Kidney epithelial cell (primary cell): ENCODE measurements around the gene CA11. TPM values are rescaled to one million over a fixed set of nuclear protein-coding genes. Genes with fewer than 3 reads are reported as not detected.
A peak's percentile ranks its signal among the peaks of the same experiment; 100 is the strongest.

Experiments
- DNase-seq: peaks from one replicate; pipeline ENCODE4 v3.0.0-alpha.2; 2010; ENCODE audit warnings: low read depth
- H3K27me3 ChIP-seq: 2 replicates; pipeline ENCODE4 v1.6.0; 2011; ENCODE audit warnings: low read length; ENCODE audit not compliant: control insufficient read depth, insufficient read depth
- H3K36me3 ChIP-seq: 2 replicates; pipeline ENCODE4 v1.5.1; 2011; ENCODE audit warnings: low read length; ENCODE audit not compliant: control insufficient read depth, insufficient read depth
- H3K4me3 ChIP-seq: 2 replicates; pipeline ENCODE4 v1.5.1; 2011; ENCODE audit warnings: low read depth, mild to moderate bottlenecking, control low read depth, low read length
- total RNA-seq: library from RNA; depleted of rRNA; stranded (reverse); fragments of >200 nt; gene quantifications from 2 replicates; pipeline ENCODE4 v1.2.3, GENCODE V29; 2015
- TF ChIP-seq, protein P1 (sequence below): IDR thresholded peaks from 2 replicates; pipeline ENCODE4 v1.5.1; 2011; ENCODE audit warnings: mild to moderate bottlenecking, moderate library complexity, low read length, control low read depth, inconsistent platforms; ENCODE audit not compliant: insufficient read depth, poor library complexity, severe bottlenecking

Gene CA11
- total RNA-seq, 1 donor from 2014 or later = 1.1 TPM

DNA sequence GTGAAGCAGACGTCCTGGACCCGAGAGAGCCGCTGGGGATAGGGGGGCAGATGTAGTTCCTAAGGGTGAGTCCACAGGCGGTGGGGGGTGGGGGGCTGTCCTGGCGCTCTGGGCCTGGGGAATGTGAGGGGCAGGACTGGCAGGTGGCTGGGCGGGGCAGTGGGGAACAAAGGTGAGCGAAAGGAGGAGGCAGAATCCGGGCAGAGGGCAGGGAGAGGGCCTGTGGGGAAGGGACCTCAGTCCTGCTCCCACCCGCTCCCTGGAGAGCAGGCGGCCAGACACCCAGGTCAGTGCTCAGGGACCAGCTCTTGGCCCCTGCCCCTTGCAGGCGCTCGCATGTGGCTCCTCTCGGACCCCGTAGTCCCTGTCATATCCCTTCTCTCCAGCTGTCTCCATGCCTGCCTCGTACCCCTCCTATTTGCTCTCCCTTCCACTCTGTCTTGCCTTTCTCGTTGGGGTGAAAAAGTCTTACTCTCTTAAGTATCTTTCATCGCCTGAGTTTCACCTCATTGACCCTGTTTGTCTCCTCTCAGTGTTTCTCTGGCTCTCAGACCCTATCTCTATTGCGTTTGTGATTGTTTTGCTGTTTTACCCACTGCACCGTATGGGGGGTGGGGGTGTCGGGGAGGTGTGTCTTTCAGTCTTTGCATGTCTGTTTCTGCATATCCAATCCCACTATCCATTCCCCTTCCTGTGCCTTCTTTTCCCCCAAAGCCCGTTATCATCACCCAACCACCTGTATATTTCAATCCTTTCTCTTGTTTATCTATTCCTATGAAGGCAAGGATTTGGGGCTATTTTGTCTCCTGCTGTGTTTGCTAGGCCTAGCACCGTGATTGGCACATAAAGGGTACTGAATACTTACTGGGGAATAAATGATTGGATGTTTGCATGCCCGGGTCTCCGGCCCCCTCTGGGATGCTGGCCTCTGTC, 20.9 kb downstream of the CA11 start:
- Histone ChIP-seq H3K4me3 (peak overlapping the region; percentile 57), H3K36me3 (no peaks in the 10 kb centered on the region), H3K27me3 (no peaks in the 10 kb centered on the region)
- no peak for DNase-seq
- TF ChIP-seq, protein P1, sequence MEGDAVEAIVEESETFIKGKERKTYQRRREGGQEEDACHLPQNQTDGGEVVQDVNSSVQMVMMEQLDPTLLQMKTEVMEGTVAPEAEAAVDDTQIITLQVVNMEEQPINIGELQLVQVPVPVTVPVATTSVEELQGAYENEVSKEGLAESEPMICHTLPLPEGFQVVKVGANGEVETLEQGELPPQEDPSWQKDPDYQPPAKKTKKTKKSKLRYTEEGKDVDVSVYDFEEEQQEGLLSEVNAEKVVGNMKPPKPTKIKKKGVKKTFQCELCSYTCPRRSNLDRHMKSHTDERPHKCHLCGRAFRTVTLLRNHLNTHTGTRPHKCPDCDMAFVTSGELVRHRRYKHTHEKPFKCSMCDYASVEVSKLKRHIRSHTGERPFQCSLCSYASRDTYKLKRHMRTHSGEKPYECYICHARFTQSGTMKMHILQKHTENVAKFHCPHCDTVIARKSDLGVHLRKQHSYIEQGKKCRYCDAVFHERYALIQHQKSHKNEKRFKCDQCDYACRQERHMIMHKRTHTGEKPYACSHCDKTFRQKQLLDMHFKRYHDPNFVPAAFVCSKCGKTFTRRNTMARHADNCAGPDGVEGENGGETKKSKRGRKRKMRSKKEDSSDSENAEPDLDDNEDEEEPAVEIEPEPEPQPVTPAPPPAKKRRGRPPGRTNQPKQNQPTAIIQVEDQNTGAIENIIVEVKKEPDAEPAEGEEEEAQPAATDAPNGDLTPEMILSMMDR = no peak

DNA sequence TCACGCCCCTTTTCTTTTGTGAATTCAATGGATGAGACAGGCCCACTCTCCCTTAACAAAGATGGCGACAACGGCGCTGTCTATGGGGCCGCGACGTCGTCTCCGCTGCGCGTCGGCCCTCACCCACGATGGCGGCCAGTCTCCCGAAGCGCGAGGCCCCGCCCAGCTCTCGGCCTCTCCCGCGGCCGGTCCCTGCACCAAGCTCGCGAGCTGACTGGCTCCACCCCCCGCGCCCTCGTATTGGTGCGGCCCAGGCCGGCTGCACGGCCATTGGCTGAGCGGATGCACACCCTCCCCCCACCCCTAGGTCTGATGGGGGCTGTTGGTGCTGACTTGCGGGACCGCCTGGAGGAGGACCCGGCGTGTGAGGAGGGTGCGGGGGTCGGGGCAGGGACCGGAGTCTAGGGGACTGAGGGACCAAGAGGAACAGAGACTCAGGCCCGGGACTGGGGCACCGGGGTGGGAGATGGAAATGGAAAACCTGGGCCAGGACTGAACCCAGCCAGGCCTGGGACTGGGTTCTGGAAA, 21.9 kb downstream of the CA11 start:
- DNase-seq = peak; percentile 88
- H3K36me3 ChIP-seq = no peaks in the 10 kb centered on the region
- H3K27me3 ChIP-seq = no peaks in the 10 kb centered on the region
- peak overlapping the region; percentile 57 for H3K4me3 ChIP-seq
- TF ChIP-seq, protein P1 = no peak

DNA sequence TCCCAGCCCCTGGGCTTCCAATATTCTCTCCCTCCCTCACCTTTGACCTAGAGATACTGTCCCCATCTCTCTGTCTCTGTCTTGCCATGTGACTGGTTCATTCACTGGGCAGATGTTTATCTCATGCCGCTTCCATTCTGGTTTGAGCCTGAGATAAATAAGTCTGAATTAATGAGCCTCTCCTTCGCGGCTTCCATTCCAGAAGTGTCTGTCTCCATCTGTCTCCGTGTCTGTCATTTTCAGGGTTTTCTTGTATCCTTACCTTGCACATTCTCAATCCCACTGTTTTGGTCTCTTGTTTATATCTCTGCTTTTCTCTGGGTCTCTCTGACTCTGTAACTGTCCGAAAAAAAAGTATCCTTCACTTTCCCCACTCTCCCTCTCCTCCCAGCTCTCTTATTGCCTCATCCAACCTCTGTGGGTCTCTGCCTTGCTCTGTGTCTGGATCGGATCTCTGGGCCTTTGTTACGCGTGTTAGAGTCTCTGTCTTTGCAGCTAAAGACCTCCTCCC, 22.4 kb downstream of the CA11 start:
- TF ChIP-seq, protein P1 = no peak
- Histone ChIP-seq H3K27me3 (no peaks in the 10 kb centered on the region), H3K36me3 (no peaks in the 10 kb centered on the region), H3K4me3 (peak overlapping the region; percentile 41)
- DNase-seq = no peak

DNA sequence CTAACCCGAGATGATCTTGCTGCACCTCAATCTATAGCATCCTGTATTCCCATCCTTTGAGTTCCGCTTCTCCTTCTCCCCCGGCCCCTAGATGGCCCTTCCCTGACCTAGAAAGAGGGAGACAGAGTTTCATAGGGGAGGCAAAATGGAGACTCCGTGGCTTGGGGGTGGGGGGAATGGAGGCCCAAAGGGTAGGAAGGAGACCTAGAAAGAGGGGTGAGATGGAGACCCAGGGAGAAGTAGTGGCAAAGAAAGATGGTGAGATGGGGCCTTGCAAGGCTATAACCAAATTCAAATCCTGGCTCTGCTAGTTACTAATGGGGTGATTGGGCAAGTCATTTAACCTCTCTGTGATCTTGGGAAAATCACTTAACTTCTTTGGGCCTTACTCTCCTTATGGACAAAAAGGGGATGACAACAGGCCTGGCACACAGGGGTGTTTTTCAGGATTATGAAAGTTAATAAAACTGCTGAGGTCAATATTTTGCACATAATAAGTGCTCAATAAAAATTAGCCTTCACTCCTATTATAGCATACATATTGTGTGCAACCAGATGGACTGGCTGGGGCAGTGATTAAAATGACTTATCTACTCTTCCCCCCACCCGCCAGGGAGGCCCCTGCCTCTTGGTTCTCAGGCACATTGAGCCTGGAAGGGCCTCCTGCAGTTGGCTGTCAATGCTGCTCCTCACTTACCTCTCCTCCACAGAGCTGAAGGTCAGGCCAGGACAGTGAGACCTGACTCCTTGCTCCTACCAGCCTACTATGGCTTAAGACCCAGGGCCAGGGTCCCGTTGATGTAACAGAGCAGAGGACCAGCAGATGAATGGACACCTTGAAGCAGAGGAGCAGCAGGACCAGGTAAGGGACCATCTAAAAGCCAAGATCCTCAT, 26.0 kb downstream of the CA11 start:
- peak overlapping the region; percentile 90 for H3K4me3 ChIP-seq
- DNase-seq = no peak
- H3K36me3 ChIP-seq = peaks cover 5% of the 10 kb centered on the region
- TF ChIP-seq, protein P1 = no peak
- H3K27me3 ChIP-seq = no peaks in the 10 kb centered on the region

DNA sequence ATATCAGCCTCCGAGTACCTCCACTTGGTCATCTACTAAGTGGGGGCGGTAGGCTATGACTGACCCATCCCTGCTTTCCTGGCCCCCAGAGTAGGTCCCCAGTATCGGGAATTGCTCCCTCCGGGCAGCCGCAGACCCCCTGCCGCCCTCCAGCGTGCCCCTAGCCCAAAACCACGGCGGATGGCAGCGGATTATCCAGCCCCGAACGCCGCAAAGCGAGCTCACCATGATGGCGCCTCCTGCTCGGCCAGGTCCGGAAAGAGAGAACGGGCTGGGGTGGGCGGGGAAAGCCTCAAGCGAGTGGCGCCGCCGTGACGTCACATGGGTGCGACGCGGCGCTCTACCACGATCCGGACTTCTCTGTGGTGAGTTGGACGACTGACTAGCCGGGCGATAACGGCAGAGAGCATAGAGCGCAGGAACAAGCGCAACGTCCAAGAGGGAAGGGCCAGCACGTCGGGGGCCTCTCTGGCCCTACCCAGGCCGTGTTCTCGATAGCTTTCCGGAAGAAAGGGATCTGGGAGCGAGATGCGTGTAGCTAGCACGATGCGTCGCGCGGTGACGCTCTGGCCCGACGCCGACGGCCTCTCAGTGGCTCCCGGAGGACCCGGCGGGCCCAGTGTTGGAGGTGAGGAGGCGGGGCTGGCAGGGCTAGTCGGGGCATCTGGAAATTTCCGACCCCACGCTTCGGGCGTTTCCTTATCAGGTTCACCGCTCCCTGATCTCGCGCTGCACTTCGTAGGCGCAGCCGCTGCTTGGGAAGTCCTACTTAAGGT, 26.9 kb downstream of the CA11 start, which contains the start of the genes RPL18 and SPHK2:
RPL18 (minus strand) TSS at position 263 of the 776 bp plus-strand sequence; CDS start at position 228, 35 bp downstream.
SPHK2 (plus strand) TSS at position 591 of the 776 bp plus-strand sequence. CDS start 1,009 bp downstream, outside the sequence.
- no peaks in the 10 kb centered on the region for H3K27me3 ChIP-seq
- DNase-seq = peak; percentile 99
- TF ChIP-seq, protein P1 = no peak
- H3K36me3 ChIP-seq = peaks cover 5% of the 10 kb centered on the region
- H3K4me3 ChIP-seq = peak within 1 kb of the TSS; percentile 90
